GM19463 (cell line): ENCODE results near the gene CASP6.

Experiments
- ATAC-seq: cut with Tn5 transposase; IDR thresholded peaks from one replicate; pipeline ENCODE4 v1.9.1; 2021; ENCODE audit warnings: mild to moderate bottlenecking, moderate library complexity; ENCODE audit not compliant: unreplicated experiment

CASP6 gene

GRCh38 chr4:109702950-109703663, at the start of gene CASP6:
Gene CASP6 (minus strand): TSS chr4:109703445. CDS start chr4:109703395, 50 bp downstream.
- ATAC-seq = peak; percentile 67

- no peak for ATAC-seq
Measured at GRCh38 chr4:109752525-109752924, 49.3 kb upstream of the CASP6 start.

GRCh38 chr4:109751852-109752251, 48.6 kb upstream of the CASP6 start:
- ATAC-seq = no peak

GRCh38 chr4:109750652-109751244, 47.5 kb upstream of the CASP6 start:
- ATAC-seq = no peak

DNA sequence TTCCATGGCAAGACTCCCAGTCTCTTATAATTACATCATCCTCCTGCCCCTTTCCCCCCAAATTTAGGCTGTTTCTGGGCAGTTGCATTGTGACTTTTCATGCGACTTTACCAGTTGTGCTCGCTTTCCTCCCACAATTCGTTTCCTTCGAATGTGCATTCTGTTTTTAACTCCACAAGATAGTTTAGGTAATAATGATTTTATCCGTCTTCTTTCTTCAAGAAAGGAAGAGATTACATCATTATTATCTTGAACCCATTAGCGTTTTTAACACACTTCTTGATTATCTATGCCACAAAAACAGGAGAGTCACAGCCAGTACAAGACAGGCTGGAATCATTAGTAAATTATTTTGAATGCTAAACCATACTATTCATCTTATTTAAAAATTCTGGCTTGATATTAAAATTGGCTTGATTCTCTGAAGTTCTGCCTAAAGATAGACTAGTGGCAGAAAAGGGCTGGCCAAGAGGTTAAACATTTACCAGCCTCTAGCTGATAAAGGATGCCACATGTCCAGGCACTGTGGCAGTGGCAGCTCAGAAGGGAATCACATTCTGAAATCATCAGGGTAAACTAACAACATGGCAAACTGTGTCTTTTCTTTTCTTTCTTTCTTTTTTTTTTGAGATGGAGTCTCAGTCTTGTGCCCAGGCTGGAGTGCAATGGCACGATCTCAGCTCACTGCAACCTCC, 46.3 kb upstream of the CASP6 start:
- ATAC-seq = no peak

DNA sequence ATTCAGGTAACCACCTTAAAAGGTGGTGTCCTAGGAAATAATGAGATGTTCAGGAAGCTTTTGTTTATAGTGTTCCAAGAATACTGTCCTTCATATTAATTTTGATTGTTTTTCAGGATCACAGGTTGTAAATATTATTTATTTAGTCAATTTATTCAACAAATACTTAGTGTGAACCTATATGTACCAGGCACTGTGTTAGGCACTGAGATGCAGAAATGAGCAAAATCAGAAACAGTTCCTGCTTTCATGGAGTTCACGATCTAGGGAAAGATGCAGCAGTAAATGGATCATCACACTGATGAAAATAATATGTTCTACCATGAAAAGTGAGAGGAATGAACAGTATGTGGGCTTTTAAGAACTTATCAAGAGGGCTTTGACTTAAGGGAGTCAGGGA, 44.9 kb upstream of the CASP6 start:
- ATAC-seq = no peak

GRCh38 chr4:109746728-109747127, 43.5 kb upstream of the CASP6 start:
- no peak for ATAC-seq

- no peak for ATAC-seq
Measured at GRCh38 chr4:109745830-109746229, 42.6 kb upstream of the CASP6 start.

DNA sequence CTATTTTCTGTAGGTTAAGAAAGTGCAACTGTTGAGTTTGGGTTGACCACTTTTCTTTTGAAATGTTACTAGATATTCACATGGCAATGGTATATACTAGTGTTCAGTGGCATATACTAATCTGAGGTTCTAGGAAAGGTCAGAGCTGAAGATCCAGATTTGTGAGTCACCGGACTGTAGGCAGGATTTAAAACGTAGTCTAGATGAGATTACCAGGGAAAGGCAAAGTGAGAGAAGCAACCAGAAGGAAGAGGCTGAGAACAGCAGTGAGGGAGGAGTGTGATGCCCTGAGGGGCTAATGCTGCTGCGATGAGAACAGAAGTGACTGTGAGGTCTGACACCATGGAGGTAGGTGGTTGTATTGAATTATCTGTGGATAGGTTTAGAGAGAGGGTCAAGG, 36.3 kb upstream of the CASP6 start:
- no peak for ATAC-seq

DNA sequence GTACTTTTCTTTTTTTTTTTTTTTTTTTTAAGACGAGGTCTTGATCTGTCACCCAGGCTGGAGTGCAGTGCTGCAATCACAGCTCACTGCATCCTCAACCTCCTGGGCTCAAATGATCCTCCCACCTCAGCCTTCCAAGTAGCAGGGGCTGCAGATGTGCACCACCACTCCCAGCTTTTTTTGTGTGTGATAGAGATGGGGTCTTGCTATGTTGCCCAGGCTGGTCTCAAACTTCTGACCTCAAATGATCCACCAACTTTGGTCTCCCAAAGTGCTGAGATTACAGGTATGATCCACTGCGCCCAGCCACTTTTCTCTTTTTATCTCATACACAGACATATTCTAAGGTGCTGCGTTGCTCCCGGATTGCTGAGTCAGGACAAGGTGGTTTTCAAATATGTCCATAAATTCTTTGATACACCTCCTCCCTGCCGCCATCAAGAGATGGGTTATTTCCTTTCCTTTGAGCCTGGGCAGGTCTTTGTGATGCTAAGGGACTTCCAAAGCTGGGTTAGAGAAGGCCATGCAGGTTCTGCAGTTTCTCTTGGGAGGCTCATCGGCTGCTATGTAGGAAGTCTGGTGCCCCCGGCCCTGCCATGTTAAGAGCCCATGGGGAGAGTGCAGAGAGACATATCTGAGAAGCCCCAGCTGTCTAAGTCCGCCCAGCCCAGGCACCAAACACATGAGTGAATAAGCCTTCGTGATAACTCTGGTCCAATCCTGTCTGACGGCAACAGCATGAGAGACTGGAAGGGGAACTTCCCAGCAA, 35.0 kb upstream of the CASP6 start:
- no peak for ATAC-seq

DNA sequence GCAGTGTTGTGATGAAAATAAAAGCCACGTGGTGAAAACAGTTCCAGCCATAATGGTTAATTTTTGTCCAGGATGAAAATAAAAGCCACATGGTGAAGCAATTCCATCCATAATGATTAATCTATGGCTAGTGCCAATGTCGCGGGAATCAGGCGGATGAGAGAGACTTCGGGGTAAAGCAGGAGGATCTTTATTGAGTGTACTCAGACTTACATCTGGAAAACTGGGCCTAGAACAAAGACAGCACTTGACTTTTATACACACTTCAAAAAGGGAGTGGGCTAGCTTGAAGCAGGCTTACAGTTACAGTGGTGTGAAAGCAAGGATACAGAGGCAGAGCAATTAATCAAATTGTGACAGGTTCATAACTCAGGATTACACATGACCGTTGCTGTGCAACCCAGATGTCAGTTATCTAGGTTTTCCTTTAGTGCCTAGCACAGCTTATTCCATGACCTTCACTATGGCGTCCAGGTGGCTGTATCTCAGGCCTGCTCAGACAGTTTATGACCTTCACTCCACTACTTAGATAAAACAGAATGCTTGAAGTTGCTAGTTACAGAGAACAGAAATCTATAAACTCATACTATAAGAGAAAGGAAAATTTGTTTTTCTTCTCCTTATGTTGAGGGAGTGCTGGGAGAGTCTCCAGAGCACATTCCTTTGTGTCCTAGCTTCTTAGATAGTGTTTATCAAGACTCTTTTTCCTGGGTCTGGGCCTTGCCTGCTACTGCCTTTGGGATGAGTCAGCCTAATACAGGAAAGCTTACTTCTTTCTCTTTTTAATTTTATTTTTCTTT, 32.5 kb upstream of the CASP6 start:
- ATAC-seq = no peak

- ATAC-seq = no peak
Measured at GRCh38 chr4:109733728-109734127, 30.5 kb upstream of the CASP6 start.

GRCh38 chr4:109730619-109731545, 27.6 kb upstream of the CASP6 start:
- no peak for ATAC-seq

- ATAC-seq = peak; percentile 77
Measured at GRCh38 chr4:109729718-109730618, 26.7 kb upstream of the CASP6 start, which contains the start of gene PLA2G12A. Gene PLA2G12A (minus strand): TSS chr4:109730070. CDS start chr4:109729809, 261 bp downstream.

DNA sequence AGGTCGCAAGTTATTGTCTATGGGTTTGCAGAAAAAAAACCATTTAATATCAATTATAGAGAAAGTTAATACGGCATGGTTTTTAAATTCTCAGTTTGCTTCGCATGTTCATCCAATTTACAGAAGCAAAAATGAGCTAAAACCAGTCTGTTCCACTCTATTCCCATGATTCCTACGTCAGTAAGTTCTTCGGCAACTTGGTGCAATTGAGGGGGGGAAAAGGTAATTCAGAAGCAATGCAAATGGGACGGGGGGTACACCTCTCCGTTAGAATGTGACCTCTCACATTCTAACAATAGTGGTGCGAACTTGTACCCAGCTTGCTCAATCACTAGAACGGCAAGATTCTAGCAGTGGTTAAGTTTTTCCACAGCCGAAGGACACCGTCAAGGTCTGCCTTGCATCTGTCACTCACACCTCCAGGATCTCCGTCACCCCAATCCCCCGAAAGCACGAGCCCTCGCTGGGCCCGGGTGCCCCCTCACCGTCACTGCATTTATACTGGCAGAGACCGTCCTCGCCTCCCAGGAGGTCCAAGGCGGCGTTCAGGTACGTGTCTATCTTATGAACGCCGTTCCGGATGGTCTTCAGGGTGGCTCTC, 26.0 kb upstream of the CASP6 start:
- ATAC-seq = no peak

DNA sequence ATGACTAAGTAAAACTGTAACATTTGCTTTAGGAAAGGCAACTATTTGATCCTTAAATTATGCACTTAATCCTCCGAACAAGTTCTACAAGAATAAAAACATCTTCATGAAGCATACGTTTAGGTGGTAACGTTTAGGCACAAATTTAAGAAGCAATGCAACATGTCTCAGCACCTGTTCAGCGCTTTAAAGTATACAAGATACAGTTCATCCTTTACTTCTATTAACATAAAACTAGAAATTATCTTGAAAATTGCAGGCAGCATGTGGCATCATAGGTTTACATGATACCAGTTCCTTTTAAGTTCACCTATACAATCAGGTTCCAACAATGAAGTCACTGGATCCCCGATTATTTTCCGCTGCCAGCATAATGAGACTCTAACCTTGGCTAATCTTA, 25.1 kb upstream of the CASP6 start:
- ATAC-seq = no peak

GRCh38 chr4:109723110-109723509, 19.9 kb upstream of the CASP6 start:
- no peak for ATAC-seq

GRCh38 chr4:109722357-109722756, 19.1 kb upstream of the CASP6 start:
- ATAC-seq = no peak
